ENCODE results near the gene ABHD11. TPM values are rescaled to one million over a fixed set of nuclear protein-coding genes. Genes with fewer than 3 reads are reported as not detected.

Gene ABHD11
- total RNA-seq, 4 donors from 2014 or later = 39.5 to 75.8 (median 67.1) TPM

- WGBS, 2 donors = 96 to 99% methylated on average over 9 of the region's 10 CpGs
- no peak for TF ChIP-seq POLR2A (IDR thresholded peaks at IDR 0.05)
- no peak for TF ChIP-seq CTCF (IDR thresholded peaks at IDR 0.05)
- H3K36me3 ChIP-seq = no peaks in the 10 kb centered on the region
These were observed 33.1 kb downstream of the ABHD11 start for GRCh38 chr7:73705551-73705920.

GRCh38 chr7:73704640-73705550 lies 33.7 kb downstream of the ABHD11 start:
- TF ChIP-seq POLR2A (IDR thresholded peaks at IDR 0.05) (no peak), CTCF (IDR thresholded peaks at IDR 0.05) (no peak)
- DNase-seq = no peak
- H3K27ac ChIP-seq = no peak overlapping the region
- no peaks in the 10 kb centered on the region for H3K4me1 ChIP-seq
- H3K36me3 ChIP-seq = no peaks in the 10 kb centered on the region
- intact Hi-C loops (cut with DNase I) = no loop called here
- no peaks in the 10 kb centered on the region for H3K9me3 ChIP-seq
- H3K27me3 ChIP-seq = no peaks in the 10 kb centered on the region
- H3K4me3 ChIP-seq (replicated peaks in 1 of 3) = no peak overlapping the region
- WGBS, 2 donors = 90 to 91% methylated on average over 18 to 20 of the region's 23 CpGs

More at GRCh38 chr7:73705551-73705920, 33.1 kb downstream of the ABHD11 start:
- no peaks in the 10 kb centered on the region for H3K27me3 ChIP-seq
- no peaks in the 10 kb centered on the region for H3K9me3 ChIP-seq
- no peak for DNase-seq
- intact Hi-C loops (cut with DNase I) = no loop called here
- no peak overlapping the region for H3K27ac ChIP-seq
- H3K4me1 ChIP-seq = no peaks in the 10 kb centered on the region
- H3K4me3 ChIP-seq (replicated peaks in 1 of 3) = no peak overlapping the region

DNA sequence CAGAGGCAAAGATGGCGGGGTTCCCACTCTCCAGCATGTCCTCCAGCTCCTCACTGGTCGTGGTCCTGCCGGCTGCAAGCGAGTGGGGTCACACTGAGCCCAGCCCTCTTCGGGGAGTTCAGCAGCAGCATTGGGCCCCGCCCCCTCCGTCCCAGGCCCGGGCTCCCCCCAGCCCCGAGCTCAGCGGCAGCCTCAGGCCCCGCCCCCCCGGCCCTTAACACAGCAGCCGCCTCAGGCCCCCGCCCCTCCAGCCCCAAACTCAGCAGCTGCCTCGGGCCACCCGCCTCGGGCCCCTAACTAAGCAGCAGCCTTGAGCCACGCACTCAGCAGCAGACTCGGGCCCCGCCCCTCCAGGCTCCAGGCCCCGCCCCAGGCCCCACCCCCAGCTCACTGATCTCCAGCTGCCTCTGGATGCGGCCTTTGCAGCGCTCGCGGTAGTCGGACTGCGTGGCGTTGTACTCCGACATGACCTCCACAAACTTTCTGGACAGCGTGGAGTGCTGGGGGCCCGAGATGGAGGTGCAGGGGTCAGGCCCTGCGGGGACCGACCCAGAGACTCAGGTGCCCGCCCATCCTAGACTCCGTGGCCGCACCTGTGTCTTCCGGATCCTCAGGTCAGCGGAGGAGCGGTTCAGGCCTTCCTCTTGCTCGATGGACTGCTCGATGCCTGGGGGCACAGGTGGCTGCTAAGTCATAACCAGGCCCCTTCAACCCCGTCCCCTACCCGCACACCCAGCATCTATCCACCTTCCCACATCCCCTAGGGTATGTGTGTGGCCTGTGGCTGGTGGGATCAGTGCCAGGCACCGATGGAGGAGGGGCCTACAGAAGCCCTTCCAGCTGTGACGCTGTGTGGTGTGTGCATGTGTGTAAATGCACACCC lies 34.6 kb downstream of the ABHD11 start:
- no peak for DNase-seq
- Histone ChIP-seq H3K36me3 (peaks cover 3% of the 10 kb centered on the region in 2 donors), H3K27me3 (no peaks in the 10 kb centered on the region), H3K4me3 (replicated peaks in 1 of 3) (no peak overlapping the region), H3K27ac (no peak overlapping the region), H3K4me1 (no peaks in the 10 kb centered on the region), H3K9me3 (no peaks in the 10 kb centered on the region)
- intact Hi-C loops (cut with DNase I) = no loop called here
- 52 to 66% methylated on average over 10 to 20 of the region's 45 CpGs for WGBS, 2 donors
- TF ChIP-seq CTCF (IDR thresholded peaks at IDR 0.05) (no peak), POLR2A (IDR thresholded peaks at IDR 0.05) (no peak)

GRCh38 chr7:73703225-73703624 lies 35.4 kb downstream of the ABHD11 start:
- 84% methylated on average over 13 of the region's 13 CpGs for WGBS, 2 donors
- intact Hi-C loops (cut with DNase I) = no loop called here
- Histone ChIP-seq H3K9me3 (no peaks in the 10 kb centered on the region), H3K4me1 (no peaks in the 10 kb centered on the region), H3K27me3 (no peaks in the 10 kb centered on the region), H3K27ac (no peak overlapping the region), H3K36me3 (peaks cover 4 to 11% of the 10 kb centered on the region in 2 donors), H3K4me3 (replicated peaks in 1 of 3) (no peak overlapping the region)
- no peak for DNase-seq
- TF ChIP-seq POLR2A (IDR thresholded peaks at IDR 0.05) (no peak), CTCF (IDR thresholded peaks at IDR 0.05) (no peak)

Measured in thyroid gland (tissue), 4 donors.